Heart left ventricle (tissue), 13 donors: ENCODE results near the gene ANGPTL8.

Experiments used
- POLR2A ChIP-seq, 2 donors: fragments of 450-650 bp; IDR thresholded peaks; one replicate each; pipeline ENCODE4 v1.6.1; 2017; ENCODE audit warnings: antibody characterized with exemption in 2 of 2, mild to moderate bottlenecking in 2 of 2, moderate library complexity in 2 of 2
- TF ChIP-seq, protein P1 (sequence below), 12 donors: fragments of 200-600 bp; sonication (generic) in 4 of 12; IDR thresholded peaks; one replicate each; pipeline versions ENCODE4 v1.5.0 to v1.8.0; 2018 to 2022; ENCODE audit warnings: antibody characterized with exemption in 12 of 12, mild to moderate bottlenecking in 5 of 12
- donor health status: ischemic (EF 13 %, LVEDD 7.1; RV severe dilation, severe dysfunction).
- donor health status: DM: no; HTN: yes; CAD: no.
- donor health status: DM: no; HTN: no; CAD: no.
- donor health status: ischemic (EF 25% LVEDD 6.9; RV normal size, moderate dysfunction).
- donor health status: ischemic (EF 25% LVEDD 5.7; RV mildly dilated, moderate dysfunction).
- donor health status: ischemic (EF 35%, LVEDD 5.7; RV mildly dilated, moderate dysfunction).
- donor health status: nonischemic (EF 11% LVEDD 7.7; RV severe dilation, severe dysfunction).
- donor health status: DM: yes; HTN: yes; CAD: no.
- donor health status: PGD.
- donor health status: ischemic (EF 29% LVEDD 5.4; RV normal size, mild dysfunction).
- donor health status: nonischemic (EF 23%, LVEDD 6.1; RV moderate dilation, normal function).

DNA sequence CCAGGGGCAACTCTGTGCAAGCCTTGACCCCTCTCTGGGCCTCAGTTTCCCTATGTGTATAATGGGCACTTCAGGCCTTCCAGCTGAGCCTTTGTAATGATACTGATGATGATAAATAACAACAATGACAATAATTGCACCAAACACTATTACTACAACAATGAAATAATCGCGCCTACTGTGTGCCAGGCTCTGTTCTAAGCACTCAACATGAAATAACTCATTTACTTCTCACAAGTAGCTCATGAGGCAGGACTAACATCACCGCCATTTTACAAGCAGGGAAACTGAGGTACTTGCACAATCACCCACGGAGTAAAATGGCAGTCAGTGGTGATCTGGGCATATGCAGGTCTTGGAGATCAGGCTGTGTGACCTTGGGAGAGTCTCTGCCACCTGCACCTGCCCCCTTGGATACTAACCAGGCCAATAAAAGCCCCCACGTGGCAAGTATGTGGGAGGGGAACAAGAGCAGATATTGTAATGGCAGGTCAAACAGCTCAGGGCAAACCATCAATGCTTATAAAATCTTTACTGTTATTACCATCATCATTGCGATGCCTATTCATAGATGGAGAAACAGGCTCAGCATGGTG is 540 bp upstream of the ANGPTL8 start:
- TF ChIP-seq, protein P1, sequence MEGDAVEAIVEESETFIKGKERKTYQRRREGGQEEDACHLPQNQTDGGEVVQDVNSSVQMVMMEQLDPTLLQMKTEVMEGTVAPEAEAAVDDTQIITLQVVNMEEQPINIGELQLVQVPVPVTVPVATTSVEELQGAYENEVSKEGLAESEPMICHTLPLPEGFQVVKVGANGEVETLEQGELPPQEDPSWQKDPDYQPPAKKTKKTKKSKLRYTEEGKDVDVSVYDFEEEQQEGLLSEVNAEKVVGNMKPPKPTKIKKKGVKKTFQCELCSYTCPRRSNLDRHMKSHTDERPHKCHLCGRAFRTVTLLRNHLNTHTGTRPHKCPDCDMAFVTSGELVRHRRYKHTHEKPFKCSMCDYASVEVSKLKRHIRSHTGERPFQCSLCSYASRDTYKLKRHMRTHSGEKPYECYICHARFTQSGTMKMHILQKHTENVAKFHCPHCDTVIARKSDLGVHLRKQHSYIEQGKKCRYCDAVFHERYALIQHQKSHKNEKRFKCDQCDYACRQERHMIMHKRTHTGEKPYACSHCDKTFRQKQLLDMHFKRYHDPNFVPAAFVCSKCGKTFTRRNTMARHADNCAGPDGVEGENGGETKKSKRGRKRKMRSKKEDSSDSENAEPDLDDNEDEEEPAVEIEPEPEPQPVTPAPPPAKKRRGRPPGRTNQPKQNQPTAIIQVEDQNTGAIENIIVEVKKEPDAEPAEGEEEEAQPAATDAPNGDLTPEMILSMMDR (IDR thresholded peaks at IDR 0.05), result no peak
- TF ChIP-seq POLR2A (IDR thresholded peaks at IDR 0.05), result no peak
